Erythroblast (primary cell): ENCODE data around the gene TPPP.
"Not testable (repeated sequence)": the region's sequence is repeated elsewhere in the genome, so short reads cannot be mapped to it uniquely, and the experiment has no call there.

Source experiments
- DNase-seq, 2 experiments: peaks; one replicate each; lab custom pipeline; 2025; lab: John Stamatoyannopoulos, UW
- GATA1 ChIP-seq: IDR thresholded peaks from 2 replicates; pipeline ENCODE4 v1.6.1; 2011; ENCODE audit warnings: low read depth, mild to moderate bottlenecking, control low read depth, low read length, moderate library complexity
- POLR2A ChIP-seq: IDR thresholded peaks from 2 replicates; pipeline ENCODE4 v1.6.1; 2011; ENCODE audit warnings: mild to moderate bottlenecking, low read length

The TPPP gene

GRCh38 chr5:694042-694431, 885 bp upstream of the TPPP start:
- not testable (repeated sequence) for DNase-seq

- DNase-seq: not testable (repeated sequence)
Observed at GRCh38 chr5:692529-693041, 567 bp downstream of the TPPP start.

DNA sequence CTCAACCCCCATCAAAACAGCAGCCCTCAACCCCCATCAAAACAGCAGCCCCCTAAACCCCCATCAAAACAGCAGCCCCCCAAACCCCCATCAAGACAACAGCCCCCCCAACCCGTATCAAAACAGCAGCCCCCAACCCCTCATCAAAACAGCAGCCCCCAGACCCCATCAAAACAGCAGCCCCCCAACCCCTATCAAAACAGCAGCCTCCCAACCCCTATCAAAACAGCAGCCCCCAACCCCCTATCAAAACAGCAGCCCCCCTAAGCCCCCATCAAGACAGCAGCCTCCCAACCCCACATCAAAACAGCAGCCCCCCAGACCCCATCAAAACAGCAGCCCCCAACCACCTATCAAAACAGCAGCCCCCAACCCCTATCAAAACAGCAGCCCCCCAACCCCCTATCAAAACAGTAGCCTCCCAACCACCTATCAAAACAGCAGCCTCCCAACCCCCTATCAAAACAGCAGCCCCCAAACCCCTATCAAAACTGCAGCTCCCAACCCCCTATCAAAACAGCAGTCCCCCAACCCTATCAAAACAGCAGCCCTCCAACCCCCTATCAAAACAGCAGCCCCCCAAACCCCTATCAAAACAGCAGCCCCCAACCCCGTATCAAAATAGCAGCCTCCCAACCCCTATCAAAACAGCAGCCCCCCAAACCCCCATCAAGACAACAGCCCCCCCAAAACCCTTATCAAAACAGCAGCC, 1.2 kb downstream of the TPPP start:
- TF ChIP-seq GATA1 (no peak), POLR2A (no peak)
- DNase-seq: no peak

- not testable (repeated sequence) for DNase-seq
Observed at GRCh38 chr5:691049-691448, 2.1 kb downstream of the TPPP start.

- not testable (repeated sequence) for DNase-seq
Observed at GRCh38 chr5:690293-690692, 2.9 kb downstream of the TPPP start.

GRCh38 chr5:688348-689010, 4.7 kb downstream of the TPPP start:
- not testable (repeated sequence) for DNase-seq

DNA sequence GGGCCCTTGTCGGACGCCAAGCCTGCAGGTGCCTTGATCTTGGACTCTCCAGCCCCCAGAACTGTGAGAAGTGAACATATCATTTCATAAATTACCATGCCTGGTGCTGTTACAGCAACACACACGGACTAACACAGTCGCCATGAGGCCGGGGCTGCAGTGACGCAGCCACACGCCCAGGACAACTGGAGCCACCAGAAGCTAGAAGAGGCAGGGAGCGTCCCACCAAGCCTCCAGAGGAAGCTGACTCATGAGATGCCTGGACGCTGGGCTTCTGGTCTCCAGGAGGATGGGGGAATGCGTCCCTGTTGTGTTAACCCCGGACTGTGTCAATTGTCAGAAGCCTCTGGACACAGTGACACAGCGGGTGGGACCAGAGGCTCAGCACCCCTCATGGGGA, 6.2 kb downstream of the TPPP start:
- not testable (repeated sequence) for DNase-seq

DNA sequence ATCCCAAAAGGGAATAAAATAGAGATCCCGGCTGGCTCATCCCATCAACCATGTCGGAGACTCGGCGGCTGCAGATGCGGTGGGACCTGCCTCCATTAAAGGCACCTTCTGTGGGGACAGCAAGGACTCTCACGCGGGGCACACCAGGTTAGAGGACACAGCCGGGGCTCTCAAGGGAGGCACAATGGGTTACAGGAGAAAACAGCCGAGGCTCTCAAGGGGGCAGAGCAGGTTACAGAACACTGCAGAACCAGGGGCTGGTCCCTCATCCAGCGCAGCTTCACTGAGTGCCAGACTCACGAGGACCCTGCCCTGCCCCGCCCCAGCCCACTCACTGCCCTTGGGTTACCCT, 7.0 kb downstream of the TPPP start:
- not testable (repeated sequence) for DNase-seq

DNA sequence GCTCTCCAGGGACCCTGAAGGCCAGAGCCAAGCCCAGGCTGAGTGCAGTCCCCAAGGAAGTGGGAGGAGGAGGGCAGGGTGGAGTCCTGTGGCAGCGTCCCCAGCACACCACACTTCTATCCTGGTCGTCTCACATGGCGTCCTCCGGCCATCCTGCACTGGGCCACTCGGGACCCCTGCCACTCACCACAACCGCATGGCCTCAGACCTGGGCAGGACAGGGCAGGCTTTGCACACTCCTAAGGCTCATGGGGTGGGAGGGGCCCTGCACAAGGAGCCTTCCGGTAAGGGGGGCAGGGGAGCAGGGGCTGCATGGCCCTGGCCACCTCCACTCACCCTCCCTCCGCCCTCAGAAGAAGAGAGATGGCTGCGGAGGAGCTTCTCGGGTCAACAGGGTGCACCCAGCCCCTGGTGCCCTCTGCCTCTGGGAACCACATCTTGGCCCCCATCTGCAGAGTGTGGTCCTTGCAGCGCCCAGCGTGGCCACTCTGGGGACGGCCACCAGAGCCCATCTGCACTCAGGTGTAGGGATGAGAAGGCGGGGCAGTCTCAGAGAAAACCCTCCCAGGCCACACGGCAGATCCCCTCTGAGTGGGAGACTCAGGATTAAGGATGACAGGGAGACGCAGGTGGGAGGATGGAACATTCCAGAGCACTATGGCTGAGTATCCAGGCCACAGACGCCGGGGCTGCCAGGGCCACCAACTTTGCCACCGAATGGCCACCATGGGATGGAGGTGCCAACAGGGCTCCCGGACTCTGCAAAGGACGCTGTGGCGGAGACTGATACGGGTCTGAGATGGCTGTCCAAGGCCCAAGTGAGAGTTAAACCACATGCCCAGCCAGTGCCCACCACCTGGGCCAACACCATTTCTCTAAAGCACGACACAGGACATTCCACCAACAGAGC, 7.6 kb downstream of the TPPP start:
- no peak for TF ChIP-seq GATA1
- no peak for TF ChIP-seq POLR2A
- DNase-seq: no peak

DNA sequence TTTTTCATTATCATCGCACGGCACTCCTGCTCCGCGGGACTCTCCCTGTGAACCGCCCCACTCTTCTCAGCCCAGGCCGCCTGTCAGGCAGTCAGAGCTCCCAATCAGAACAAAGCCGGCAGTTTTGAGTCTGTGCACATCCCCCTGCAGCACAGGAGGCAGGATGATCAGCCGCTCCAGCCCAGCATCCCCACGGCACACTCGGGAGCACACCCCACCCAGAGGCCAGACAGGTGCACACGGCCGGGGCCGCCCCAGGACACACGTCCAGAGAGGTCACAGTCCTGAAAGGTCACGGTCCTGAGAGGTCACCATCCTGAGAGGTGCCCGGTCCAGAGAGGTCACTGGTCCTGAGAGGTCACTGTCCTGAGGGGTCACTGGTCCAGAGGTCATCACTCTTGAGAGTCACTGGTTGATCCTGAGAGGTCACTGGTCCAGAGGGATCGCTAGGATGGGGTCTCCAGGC, 8.4 kb downstream of the TPPP start:
- TF ChIP-seq POLR2A (no peak), GATA1 (no peak)
- no peak for DNase-seq

DNA sequence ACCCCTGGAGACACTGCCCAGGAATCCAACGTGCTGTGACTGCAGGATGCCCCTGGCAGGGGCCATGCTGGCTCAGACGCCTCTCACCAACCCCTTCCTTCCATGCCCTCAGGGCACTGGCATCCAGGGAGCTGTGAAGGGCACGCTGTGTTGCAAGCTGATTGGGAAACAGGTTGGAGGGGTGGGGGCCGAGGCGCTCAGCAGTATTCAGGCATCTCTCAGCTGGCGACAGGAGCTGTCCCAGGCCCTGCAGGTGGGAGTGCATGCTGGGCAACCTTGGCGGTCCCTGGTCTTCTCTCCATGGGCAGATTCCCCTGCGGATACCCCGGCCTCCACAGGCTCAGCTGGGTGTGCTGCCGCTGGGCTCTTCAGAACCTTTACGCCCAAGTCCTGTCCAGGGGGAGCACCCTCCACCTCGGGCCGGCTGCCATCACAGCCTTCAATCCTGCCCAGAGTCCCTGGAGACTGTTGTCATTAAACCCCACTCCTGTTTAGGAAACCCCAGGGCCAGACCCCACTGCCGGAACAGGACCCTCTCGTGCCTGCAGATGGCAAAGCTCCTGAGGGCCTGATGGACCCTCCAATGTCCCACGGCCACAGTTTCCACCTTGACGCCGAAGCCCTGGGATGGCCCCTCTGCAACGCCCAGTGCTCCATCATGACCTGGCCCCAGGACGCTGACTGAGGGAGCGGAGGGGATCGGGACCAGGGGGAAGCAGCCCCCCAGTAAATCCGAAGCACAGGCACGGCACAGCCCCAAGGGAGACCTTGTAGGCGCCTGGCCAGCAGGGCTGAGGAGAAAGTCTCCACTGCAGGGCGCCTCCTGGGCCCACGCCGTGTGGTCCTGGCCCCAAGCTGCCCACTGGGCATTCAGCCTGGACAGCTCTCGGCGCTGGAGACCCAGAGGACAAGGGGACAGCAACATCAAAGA, 9.3 kb downstream of the TPPP start:
- no peak for DNase-seq
- TF ChIP-seq GATA1 (no peak), POLR2A (no peak)

DNA sequence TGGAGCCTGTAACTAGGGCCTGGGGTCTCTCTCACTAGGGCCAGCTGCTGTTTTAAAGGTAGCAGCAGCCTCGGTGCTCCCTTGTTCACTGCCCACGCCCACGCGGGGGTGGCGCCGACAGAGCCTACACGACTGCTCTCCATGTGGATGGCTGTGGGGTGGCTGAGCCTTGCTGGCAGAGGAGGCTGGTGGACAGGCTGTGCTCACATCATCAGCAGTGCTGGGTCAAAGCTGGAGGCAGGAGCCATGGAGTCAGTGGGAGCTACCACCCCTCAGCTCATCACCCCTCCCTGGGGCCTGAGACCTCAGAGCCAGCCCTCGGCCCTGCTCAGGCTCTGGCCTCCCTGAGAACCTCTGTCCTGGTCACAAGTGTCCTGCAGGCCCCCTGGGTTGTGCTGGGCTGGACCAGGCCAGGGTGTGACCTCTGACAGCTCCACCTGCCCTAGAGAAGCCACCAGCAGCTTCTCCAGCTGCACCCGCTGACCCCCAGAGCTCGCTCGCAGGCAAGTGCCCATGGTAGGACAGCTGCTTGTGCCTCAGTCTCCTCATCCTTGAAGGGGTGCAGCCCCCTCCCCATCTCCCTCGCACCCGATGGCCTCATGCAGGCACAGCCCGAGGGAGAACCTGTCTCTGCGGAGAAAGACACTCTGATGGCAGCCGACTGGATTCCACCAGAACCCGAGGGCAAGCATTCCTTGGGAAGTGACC, 10.3 kb downstream of the TPPP start:
- not testable (repeated sequence) for DNase-seq

DNA sequence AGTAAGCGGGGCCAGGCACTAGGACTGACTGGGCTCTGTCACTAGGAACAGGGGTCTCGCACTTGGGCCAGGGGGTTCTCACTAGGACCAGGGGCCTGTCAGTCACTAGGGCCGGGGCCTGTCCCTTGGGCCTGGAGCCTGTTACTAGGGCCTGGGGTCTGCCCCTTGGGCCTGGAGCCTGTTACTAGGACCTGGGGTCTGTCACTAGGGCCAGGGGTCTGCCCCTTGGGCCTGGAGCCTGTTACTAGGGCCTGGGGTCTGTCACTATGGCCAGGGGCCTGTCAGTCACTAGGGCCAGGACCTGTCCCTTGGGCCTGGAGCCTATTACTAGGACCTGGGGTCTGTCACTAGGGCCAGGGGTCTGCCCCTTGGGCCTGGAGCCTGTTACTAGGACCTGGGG, 10.9 kb downstream of the TPPP start:
- not testable (repeated sequence) for DNase-seq

DNA sequence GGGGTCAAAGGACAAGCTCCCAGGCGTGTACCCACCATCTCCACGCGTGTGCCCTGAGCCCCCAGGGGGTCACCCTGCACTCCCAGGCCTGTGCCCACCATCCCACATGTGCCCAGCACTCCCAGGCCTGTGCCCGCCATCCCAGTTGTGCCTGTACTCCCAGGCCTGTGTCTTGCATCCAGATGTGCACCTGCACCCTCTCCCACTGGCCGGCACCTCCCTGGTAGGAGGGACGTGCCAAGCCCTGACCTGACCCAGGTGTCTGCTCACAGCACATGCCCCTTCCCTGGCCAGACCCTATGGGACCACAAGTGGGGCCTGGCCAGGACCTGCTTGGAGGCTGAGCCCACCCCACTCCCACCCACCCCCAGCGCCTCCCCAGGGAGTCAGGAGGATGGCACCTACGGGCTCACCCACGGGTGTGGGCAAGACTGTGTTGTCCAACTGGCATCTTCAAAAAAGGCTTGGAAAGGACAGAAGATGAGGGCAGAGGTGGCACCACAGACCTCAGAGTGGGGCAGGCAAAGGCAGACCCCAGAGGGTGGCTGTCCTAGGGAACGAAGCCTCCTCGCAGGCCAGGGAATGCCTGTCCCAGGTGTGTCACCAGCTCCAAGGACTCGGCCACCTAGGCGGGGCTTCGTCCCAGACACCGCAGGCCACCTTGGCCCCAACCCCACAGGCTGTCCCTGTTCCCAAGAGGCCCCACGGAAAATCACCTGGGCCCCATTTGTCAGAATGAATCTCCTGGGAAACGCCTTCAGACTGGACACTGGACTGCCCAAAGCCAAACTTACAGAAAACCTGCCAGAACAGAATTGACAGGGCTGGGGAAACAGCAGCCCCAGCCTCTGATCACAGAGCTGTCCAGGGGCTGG, 11.6 kb downstream of the TPPP start:
- DNase-seq: not testable (repeated sequence)

DNA sequence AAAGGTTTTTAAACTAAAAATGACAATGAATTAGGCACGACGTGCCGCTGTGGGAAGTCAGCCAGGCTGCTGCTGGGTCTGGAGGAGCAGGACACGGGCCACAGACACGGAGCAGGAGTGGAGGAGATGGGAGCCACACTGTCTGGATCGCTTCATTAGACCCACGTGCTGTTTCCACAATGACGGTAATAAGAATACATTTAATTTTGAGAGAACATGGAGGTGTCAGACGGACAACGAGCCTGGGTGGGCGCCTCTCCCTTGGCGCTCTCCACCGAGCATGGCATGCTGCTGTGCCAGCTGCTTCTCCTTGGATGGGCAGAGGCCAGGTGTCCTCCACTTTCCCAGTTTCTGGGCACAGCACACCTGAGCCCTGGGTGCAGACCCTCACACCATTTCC, 12.3 kb downstream of the TPPP start:
- DNase-seq: not testable (repeated sequence)

DNA sequence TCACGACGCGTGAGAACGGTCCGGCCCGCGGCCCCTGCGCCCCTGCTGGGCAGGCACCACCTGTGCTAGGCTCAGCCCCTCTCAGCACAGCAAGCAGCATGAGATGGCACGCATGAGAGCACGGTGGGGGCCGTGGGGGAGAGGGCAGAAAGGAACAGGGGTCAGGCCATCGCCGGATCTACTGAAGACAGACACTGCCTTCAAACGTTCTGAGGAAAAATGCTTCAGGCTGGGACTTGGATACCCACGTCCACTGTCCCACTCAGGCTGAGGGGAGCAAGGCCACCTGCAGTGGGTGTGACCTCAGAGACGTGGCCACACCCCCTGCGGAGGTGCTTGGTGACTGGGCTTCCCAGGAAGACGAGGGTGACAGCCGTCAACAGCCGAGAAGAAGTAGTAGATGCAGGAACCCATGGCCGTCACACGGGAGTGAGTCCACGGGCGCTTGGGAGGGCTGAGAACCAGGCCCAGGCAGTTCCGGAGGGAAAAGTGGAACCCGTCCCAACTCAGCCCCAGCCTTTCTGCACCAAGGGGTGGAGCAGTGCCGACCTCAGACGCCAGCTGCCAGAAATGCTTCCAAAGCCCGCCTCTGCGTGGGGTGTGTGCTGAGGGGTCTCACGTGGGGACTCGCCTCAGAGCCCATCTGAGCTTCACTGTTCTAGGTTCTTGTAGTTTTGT, 12.9 kb downstream of the TPPP start:
- DNase-seq: not testable (repeated sequence)

GRCh38 chr5:679166-679895, 13.8 kb downstream of the TPPP start:
- not testable (repeated sequence) for DNase-seq
